Measurements from ENCODE around the gene ANXA2R. TPM values are rescaled to one million over a fixed set of nuclear protein-coding genes. Genes with fewer than 3 reads are reported as not detected.
"Not testable (repeated sequence)": the region's sequence is repeated elsewhere in the genome, so short reads cannot be mapped to it uniquely, and the experiment has no call there.

ANXA2R gene
- total RNA-seq, 1 donor from 2014 or later: 1.8 TPM

DNA sequence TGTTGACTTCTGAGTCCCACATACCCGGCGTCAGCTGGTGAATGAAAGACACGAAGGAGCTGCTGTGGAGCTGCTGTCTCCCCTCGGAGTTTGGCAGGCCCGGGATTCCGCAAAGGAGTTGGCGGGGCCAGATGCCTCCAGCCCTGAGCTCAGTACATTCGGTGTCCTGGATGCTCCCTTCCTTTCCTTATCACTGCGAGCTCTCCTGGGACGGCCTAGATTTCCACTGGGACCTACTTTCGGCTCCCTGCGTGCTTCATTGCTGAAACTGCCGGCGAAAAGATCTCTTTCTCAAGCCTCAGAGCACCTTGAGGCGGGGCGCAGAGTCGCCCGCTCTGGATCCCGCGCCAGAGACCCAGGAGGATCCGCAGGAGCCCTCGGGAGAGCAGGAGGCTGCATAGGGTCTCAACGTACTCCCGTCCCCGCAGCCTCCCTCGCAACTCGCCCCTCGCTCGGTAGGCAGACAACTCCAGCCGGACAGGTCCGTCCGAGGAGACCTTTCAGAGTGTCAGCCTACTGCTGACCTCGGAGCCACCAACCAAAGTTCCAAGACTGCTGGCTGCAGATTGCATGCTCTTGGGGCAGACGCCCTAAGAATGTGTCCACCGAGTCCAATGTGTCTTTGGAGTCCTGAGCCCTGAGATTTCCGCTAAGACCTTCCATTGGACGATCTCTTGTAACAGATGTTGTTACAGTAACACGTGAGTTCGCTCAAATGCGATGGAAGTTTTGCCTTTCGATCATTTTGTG lies 6.1 kb downstream of the ANXA2R start:
- no peak for DNase-seq

DNA sequence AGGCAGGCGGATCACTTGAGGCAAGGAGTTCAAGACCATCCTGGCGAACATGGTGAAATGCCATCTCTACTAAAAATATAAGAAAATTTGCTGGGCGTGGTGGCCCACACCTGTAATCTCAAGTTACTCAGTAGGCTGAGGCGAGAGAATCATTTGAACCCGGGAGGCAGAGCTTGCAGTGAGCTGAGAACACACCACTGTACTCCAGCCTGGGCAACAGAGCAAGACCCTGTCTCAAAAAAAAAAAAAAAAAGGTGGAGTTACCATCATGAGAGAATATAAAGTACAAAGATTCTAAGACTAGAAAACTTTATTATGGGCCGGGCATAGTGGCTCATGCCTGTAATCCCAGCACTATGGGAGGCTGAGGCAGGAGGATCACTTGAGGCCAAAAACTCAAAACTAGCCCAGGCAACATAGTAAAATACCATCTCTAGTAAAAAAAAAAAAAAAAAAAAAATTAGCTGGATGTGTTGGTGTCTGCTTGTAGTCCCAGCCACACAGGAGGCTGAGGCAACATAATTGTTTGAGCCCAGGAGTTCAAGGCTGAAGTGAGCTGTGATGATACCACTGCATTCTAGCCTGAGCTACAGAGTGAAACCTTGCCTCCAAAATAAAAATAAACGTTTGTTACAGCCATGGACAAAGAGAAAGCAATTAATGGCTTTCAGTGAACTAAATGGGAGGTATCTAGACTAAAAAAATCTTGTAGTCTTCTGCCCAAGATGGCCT lies 12.9 kb downstream of the ANXA2R start:
- no peak for DNase-seq

DNA sequence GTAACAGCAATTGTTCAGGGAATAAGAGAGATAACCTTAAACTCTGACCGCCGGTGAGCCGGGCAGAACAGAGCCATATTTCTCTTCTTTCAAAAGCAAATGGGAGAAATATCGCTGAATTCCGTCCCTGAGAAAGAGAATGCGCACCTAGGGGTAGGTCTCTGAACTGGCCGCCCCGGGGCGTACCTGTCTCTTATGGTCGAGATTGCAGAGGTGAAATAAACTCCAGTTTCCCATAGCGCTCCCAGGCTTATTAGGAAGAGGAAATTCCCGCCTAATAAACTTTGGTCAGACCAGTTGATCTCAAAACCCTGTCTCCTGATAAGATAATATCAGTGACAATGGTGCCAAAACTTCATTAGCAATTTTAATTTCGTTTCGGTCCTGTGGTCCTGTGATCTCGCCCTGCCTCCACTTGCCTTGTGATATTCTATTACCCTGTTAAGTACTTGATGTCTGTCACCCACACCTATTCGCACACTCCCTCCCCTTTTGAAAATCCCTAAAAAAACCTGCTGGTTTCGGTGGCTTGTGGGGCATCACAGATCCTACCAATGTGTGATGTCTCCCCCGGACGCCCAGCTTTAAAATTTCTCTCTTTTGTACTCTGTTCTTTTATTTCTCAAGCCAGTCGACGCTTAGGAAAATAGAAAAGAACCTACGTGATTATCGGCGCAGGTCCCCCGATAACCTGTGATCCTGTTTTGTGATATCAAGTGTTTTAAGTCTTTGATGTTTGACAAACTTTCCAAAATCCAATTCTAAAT lies 14.8 kb downstream of the ANXA2R start:
- DNase-seq: not testable (repeated sequence)

DNA sequence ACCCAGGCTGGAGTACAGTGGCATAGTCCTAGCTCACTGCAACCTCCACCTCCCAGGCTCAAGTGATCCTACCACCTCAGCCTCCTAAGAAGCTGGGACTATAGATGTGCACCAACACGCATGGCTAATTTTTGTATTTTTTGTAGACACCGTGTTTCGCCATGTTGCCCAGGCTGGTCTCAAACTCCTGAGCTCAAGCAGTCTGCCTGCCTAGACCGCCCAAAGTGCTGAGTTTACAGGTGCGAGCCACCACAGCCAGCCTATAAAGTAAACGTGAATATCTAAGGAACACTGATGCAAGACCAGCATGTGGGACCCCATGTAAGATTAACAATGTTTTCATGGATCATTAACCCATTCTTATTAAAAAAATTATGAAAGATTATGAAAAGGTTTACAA lies 15.9 kb downstream of the ANXA2R start:
- no peak for DNase-seq

DNA sequence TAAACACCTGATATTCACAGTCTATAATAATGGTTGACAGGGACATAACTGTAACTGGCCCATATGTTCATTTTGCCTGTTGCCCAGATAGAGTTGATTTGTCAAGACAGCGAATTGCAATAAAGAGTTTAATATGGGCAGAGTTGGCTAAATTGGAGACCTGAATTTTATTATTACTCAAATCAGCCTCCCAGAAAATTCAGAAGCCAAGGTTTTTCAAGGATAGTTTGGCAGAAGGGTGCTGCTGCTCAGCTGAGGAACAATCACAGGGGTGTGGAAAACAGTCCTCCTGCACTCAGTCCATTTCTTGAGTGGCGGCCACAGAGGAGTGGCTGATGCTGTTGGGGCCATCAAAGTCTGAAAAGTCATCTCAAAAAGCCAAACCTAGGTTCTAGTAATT lies 19.0 kb downstream of the ANXA2R start:
- DNase-seq: no peak

DNA sequence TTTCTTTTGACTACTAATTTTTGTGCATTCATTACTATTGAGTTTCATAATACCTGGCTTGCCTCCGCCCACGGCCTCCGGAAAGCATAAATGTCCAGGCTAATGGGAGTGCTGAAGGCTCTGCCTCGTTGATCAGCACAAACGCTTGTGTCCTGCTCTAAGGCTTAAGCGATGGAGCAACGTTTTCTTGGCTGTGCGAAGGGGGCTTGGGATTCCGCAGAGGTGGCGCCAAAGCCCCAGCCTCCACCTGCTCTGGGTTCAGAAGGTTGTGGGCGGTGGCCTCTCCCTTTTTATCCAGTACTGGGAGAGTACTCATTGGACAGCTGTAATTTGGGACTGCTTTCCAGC lies 19.7 kb downstream of the ANXA2R start:
- DNase-seq: no peak

DNA sequence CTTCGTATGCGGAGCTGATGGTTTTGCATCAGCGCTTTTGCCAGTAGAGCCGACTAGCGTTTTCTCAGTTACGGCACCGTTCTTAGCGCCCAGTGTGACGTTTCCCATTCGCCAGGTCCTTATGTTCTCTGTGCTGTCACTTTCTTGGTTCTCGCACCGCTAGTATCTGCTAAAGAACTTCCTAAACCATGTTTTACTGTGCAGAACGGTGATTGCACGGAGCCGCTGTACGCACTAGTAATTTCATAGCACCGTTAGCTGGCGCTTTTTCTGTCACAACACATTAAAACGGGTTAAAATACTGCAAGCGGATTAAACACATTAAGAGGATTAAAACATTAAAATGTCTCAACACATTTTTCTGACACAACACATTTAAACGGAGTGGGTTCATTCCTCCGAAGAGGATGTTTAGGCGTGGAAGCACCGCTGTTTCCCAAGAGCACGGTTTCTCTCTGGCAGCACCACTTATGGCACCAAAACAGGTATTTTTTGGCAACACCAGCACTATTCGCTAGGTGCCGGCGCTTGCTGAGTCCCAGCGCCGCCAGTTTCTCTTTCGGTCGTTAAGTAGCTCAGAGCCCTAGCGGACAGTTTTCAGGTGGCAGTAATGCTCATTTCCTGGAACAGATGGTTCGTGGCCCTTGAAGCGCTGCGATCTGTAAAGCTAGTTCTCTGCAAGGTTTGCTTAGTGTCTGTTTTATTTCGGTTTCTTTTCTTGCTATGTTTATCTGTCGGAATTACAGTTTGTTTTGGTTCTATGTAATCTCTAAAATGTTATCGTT lies 20.3 kb downstream of the ANXA2R start:
- DNase-seq: peak; percentile 38

DNA sequence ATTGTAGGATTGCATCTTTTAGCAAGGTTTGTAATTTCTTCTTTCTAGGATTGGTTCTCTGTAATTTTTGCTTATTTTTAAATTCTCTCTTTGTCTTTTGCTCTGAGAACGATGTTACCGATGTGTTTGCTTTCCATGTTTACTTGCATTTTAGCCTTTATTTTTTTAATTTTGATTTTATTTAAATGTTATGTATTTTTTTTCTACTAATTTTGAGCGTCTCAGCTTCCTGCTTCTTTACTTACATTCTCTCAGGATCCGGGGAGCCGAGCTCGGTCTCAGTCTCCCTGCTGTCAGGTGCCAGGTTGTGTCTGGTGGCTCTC lies 20.9 kb downstream of the ANXA2R start:
- no peak for DNase-seq

DNA sequence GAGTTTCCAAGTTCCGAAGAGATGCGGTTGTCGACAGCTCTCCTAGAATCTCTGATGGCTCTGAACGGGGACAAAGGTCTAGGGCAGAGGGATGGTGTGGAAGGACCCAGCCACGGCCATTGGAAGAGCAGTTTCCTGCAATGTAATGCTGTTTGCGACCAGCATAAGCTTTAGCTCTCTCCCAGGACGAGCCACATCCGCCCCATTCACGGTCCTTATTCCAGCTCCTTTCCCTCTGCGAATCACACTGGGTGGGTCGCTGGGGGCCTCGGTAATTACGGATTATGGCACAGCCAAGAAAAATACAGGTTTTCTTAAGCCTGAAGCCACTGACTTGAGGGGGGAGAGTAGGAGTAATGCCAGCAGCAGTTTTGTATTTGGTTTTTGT lies 22.7 kb downstream of the ANXA2R start:
- DNase-seq: no peak

DNA sequence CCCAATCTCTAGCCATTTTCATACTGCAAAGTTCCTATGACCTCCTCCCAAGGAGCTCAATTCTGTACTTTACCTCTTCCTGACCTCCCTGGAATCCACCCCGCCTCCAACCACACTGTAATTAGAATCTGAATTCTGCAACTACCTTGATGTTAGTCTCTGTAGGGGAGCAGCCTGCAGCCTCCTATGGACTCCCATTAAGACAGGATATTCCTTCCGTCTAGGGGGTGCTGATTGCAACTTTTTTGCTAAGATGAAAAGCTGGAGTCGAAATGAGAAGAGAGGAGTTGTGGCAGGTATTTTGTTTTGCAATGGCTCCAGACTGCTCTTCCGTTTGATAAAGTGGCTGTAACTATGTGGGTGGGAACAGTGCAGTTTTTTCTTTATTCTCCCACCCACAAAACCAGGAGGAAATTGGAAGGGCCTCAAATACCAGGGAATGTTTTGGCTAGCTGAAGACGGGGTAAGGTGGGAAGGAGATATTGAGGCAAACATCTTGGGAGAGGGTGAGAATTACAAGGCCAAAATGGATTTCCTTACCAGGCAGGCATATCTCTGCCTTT lies 23.8 kb downstream of the ANXA2R start:
- no peak for DNase-seq

DNA sequence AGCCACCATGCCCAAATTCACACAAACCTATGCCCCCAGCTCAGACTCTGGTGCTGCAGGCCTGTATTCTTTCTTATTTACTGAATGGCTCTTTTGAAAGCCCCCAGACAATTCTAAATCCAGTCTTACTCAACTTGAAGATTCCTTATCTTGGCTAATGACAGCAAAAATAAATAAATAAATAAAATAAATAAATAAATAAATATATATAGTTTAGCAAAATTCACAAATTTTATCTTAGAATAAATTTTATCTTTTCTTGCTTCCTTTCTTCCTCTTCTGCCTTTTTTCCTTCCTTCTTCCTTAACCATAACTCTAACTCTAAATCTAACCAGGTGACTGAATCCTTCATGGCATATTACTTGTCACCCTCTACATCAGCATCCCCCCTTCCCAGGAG lies 25.6 kb downstream of the ANXA2R start:
- no peak for DNase-seq

DNA sequence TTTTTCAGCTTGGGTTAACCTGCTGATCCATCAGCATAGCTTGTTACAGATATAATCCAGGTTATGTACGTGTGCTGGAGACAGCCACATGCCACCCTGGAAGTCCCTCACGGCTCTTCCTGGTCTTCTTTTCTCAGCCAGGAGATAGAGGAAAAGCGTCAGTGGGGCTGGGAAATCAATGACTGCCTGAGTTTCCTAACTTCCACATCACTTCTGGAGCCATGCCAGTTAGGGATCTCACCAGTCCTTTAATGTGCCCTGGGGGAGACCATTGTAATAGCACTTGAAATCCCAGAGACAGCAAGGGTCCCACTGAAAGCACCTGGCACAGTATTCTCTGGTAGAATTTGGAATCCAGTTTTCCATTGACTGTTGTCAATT lies 29.2 kb downstream of the ANXA2R start:
- no peak for DNase-seq

DNA sequence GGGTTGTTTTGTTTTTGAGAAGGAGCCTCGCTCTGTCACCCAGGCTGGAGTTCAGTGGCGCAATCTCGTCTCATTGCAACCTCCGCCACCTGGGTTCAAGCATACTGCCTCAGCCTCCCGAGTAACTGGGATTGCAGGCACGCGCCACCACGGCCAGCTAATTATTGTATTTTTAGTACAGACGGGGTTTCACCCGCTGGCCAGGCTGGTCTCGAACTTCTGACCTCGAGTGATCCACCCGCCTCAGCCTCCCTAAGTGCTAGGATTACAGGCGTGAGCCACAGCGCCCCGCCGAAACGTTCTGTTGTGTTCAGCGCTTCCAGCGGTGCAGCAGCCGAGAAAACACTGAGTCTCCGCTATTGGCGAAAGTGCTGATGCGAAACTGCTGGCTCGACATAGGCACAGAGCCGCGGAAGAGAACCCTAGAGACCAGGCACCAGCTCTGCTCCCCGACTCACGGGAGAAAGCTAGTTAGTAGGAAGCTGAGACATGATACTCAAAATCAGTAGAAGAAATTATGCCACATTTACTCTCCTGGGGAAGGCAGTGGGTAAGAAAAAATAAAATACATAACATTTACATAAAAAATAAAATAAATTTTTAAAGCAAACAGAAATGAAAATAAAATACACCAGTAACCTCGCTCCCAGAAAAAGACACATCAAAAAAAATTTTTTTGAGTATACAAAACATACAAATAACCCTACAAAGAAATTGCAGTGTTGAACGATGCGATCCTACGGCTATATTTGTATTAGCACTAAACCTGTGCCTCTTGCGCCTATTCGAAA lies 31.6 kb downstream of the ANXA2R start:
- DNase-seq: peak; percentile 89

DNA sequence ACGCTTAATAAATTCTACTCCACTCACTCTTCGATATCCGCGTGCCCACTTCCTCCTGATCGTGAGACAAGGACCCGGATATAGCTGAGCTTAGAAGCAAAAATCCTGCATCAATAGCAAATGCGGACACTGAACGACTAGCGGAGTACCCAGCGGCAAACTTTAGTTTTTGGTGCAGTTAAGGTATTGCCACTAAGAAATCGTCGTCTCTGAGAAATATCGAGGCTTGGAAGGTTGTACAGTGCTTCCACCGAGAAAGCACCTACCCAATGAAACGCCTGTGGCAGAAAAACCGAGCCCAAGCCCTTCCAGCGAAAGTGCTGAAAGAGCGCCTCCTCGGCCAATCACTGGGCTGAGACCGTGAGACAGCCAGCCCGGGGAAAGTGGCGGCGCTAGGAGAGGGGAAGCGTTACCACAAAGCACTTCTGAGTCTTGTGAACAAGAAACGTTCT lies 32.2 kb downstream of the ANXA2R start:
- DNase-seq: peak; percentile 93

DNA sequence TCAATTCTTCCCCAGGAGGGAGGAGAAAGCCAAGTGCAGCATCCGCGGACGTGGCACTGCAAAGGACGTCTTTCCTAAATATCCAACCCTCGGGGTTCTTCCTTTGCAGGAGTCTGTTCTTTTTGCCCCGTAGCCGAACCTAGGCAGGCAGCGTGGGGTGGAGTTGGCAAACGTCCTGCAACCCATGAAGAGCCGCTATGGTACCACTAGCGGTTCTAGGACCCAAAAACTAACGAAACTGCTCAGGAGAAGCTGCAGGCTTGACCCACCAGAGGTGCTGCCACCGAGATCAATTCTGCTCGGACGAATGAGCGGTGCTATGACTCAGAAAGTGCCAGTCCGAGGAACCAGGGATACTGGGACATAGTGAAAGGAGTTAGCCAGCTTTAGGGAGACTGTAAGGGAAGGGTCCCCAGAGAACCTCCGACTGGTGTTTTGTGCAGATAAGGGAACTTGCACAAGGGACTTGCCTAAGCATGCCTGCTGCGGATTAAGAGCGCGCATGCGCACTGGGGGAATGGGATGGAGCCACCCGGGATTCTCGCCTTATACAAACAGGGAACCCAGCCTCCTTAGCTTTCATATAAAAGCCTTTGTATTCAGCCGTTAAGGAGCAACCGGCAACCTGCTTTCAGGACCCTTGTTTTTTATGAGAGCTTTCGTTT lies 32.7 kb downstream of the ANXA2R start:
- peak; percentile 93 for DNase-seq

DNA sequence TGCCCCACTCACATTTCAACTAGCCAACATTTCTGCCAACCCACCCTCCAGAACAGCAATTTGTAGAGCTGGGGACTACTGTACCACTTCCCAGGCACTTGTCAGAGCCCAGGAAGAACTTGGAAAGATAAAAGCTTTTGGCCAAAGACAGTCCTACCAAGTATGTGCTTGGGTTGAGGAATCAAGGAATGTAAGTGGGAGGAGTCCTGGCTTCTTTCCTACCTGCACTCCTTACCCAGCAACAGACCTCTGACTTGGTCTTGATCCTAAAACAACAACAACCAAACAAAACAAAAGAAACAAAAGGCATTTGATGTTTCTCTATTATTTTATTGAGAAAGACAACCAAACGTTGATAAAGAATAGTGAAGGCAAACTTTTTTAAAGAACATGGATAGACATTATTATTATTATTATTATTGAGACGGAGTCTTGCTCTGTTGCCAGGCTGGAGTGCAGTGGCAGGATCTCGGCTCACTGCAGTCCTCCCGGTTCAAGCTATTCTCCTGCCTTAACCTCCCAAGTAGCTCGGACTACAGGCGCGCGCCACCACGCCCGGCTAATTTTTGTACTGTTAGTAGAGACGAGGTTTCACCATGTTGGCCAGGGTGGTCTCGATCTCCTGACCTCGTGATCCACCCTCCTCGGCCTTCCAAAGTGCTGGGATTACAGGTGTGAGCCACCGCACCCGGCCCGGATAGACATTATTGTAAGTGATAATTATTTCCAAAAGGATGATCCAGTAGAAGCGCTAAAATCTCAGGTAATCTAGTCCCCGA lies 33.5 kb downstream of the ANXA2R start:
- no peak for DNase-seq

DNA sequence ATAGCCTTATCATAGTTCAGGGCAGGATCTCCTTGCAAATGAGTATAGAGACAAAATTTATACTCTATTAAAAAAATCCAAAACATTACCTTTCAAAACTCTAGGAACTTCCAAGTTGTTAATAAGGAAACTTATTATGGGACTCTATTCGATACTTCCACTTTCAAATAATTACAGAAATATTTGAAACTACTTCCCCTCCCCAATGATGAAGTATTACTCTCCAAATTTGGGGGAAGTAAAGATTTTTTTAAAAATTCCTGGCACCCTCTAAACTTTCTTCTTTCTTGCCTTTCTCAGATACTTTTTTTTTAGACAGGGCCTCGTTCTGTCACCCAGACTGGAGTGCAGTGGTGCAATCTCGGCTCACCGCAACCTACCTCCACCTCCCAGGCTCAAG lies 35.1 kb downstream of the ANXA2R start:
- DNase-seq: no peak

DNA sequence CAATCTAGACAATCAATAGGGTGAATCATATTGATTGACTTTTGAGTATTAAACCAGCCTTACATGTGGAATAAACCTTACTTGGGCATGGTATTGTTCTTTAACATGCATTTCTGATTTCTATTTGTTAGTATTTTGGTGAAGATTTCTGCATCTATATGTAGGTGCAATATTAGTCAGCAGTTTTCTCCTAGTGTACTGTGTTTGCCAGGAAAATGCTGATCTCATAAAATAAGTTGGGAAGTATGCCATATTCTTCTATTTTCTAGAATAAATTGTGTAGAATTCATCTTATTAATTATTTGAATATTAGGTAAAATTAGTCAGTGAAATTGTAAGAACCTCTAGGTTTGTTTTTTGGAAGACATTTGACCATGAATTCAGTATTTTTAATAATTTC lies 38.4 kb downstream of the ANXA2R start:
- DNase-seq: no peak

DNA sequence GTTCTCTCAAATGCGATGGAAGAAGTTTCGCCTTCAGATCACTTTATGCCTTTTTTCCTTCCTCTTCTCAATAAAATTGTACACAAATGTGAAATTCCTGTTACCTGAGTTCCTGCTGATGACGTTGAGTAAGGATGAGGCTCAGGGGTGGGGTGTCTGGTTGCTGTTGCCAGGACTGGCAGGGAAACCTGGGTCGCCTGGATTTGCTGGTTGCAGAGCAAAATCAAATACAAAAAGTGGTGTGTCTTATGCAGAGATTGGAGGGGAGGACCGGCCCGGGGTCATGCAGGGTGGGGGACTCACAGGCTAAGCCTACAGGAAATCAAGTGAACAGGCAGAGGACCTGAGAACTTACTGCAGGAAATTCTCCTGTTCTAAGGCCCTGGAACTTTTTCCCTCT lies 39.2 kb downstream of the ANXA2R start:
- no peak for DNase-seq
